AG08396 (cell line): ENCODE data around the gene PPP1R11.
"Not testable (repeated sequence)": the region's sequence is repeated elsewhere in the genome, so short reads cannot be mapped to it uniquely, and the experiment has no call there.

ENCODE experiments used
- DNase-seq: peaks from one replicate; pipeline ENCODE4 v3.0.0; 2012; ENCODE audit warnings: low spot score, mixed read lengths

Gene PPP1R11

GRCh38 chr6:30066577-30067459, at the start of gene PPP1R11:
PPP1R11 (plus strand) TSS chr6:30067198; CDS start chr6:30067411, 213 bp downstream.
- peak; percentile 96 for DNase-seq

DNA sequence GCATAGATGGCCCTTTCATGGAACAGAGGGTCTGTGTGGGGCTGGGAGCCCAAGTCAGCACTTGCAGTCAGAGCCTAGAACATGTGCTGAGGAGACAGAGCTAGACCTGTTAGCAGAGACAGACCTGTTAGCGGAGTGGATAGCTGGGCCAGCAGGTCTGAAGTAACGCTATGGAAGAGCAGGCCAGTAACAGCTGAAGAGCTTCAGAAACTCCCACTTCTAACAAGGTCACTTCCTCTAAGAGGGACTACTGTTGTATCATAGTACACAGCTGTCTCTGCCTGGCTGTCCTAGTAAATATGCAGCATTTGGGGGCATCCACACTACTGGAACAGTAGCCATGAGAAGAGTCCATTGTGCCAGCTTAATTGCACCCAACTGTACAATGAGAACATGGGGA, 47.2 kb upstream of the PPP1R11 start:
- DNase-seq, result no peak

DNA sequence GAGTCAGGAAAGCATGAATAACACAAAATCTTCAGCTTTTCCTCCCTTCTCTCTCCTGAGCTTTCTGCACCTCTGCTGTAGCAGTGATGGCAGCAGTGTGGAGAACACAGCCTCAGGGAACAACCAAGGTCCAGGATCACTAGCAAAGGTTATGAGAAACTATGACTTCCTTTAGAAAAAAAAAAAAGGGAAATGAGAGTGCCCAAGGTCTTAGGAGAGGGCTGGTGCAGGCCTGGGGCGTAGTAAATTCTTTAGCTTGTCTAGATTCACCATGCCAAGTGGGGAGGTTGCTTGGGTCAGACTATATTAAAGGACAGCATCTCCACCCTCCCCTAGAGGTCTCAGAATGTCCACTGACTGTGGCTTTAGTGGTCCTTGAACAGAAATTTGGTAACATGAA, 46.4 kb upstream of the PPP1R11 start:
- DNase-seq, result no peak

DNA sequence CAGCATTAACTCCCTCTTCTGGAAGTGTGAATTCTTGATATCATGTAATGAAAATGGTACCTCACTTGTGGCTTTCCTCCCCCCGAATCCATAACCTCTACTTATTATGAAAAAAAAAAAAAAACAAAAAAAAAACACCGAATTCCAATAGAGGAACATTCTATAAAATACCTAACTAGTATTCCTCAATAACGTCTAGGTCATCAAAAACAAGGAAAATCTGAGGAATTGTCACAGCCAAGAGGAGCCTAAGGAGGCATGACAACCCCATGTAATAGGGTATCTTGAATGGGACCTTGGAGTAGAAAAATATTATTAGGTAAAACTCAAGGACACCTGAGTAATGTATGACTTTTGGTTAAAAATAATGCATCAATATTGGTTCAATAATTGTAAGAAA, 44.8 kb upstream of the PPP1R11 start:
- DNase-seq, result no peak

DNA sequence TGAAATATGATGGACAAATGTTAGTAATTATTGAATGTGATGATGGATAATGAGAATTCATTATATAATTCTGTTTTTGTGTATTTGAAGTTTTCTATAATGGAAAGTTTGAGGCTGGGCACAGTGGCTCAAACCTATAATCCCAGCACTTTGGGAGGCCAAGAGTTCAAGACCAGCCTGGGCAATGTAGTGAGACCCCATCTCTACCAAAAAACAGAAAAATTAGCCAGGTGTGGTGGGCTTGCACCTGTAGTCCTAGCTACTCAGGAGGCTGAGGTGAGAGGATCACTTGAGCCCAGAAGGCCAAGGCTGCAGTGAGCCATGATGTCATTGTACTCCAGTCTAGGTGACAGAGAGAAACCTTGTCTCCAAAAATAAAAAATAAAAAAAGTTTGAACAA, 44.3 kb upstream of the PPP1R11 start:
- DNase-seq, result not testable (repeated sequence)

GRCh38 chr6:30025186-30025585, 41.8 kb upstream of the PPP1R11 start:
- no peak for DNase-seq

DNA sequence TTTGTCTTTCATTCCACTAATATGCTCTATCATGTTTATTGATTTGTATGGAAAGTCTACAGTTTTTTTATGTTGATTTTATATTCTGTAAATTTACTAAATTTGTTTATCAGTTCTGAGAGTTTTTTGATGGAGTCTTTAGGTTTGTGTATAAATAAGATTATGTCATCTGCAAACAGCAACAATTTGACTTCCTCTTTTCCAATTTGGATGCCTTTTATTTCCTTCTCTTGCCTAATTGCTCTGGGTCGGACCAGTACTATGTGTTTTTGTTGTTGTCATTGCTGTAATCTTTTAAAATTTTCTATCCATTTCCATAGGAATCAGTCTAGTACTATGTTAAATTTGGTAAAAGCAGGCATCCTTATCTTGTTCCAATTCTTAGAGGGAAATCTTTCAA, 37.4 kb upstream of the PPP1R11 start:
- no peak for DNase-seq

DNA sequence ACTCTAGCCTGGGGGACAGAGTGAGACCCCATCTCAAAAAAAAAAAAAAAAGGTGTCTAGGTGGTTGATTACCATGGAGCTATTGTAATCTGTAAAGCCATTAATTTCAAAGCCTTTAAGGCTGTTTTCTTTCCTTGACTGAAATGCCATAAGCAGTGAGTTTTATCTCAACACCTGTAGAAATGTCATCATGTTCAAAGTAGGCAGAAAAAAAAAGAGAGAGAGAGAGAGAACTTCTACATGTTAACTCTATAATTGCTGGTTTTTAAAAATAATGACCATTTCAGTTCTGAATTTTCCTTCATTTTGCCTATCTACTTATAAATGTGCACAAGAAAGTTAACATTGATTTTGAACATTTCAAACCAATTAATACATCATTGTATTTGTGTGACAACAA, 35.6 kb upstream of the PPP1R11 start:
- DNase-seq, result no peak

GRCh38 chr6:30033440-30033839, 33.6 kb upstream of the PPP1R11 start:
- not testable (repeated sequence) for DNase-seq

- DNase-seq, result no peak
Measured at GRCh38 chr6:30035784-30036183, 31.2 kb upstream of the PPP1R11 start.

DNA sequence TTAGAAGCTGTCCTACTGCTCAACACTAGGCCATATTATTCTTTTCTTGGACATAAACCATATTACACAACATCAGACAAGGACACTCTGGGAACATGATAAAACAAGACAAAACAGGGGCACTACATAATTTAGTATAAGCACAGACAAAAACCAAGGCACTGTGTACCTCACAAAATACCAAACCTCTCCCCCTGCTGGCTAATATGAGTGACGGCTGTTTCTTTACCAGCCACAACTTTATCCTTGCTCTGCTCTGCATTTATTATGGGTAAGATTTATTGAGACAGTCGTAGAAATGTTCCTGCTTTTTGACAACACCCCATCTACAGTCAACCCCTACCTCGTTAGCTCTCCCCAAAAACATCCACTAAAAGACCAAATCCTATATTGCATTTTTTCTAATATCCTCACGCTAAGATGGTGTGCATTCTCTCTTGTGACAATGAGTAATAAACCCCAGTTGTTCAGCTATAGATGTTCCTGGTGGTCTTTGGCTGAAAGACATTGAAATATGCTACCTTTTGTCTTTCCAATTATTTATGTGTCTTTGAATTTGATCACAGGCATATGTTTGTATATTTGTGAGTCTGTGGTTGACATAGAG, 29.7 kb upstream of the PPP1R11 start:
- DNase-seq, result no peak

DNA sequence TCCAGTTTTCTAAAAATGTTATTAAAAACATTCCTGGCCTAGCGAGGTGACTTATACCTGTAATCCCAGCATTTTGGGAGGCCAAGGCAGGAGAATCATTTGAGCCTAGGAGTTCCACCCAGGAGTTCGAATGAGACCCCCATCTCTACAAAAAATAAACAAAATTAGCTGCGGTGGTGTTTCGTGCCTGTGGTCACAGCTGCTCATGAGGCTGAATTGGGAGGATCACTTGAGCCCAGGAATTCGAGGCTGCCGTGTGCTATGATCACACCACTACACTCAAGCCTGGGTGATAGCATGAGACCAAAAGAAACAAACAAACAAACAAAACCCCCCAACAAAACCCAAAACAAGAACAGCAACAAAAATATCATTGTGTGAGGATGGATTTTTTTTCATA, 25.8 kb upstream of the PPP1R11 start:
- no peak for DNase-seq

DNA sequence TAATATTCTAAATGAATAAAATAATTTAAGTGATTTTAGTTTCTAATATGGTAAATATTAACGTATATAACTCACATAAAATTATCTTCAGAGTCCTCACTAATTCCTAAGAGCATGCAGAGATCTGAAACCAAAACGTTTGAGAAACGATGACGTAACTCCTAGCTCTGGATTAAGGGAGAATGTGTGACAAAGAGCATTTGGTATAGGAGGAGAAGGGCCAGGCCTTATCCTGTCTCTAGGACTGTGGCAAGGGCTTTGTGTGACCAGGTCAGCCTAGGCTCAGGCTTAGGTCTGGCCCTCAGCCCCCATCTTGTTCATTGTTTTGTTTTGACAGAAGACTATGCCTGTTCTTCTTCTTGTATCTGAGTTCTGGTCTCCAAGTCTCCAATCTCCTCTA, 25.2 kb upstream of the PPP1R11 start:
- DNase-seq, result no peak

GRCh38 chr6:30042476-30042875, 24.5 kb upstream of the PPP1R11 start:
- no peak for DNase-seq

- no peak for DNase-seq
Measured at GRCh38 chr6:30042914-30043313, 24.1 kb upstream of the PPP1R11 start.

DNA sequence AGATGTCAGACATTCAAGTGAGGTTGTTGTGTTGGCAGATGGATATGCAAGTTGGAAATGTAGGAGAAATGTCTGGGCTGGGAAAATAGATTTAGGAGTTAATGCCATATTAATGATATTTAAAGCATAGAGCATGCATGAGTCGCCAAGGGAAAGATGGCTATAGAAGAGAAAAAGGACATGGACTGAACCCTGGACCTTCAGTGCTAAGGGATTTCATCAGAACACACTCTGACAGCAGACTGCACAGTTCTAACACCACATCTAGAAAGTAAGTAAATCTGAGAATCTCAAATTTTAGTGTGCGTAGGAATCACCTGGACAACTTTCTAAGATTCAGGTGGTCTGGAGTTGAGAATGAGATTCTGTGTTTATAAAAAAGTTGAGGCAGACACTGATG, 23.3 kb upstream of the PPP1R11 start:
- no peak for DNase-seq

GRCh38 chr6:30044630-30045029, 22.4 kb upstream of the PPP1R11 start:
- DNase-seq, result peak; percentile 45

- DNase-seq, result no peak
Measured at GRCh38 chr6:30047220-30047619, 19.8 kb upstream of the PPP1R11 start.

DNA sequence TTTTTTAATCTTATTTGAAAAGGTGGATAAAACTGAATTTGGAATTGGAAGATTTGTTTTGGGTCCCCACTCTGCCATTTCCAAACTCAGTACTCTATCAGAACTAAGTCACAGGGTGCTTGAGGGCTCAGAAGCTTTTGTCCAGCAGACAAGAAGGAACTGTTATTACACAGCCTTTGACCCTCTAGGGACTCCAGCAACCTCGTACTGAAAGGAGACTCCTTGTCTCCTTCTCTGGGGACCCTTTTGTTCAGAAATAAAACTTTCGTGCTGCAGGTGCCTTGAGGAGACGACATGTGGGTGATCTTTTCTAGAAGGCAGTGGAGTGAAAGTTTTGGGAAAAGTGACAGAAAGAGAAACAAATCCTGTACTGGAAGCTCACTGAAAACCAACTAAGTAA, 13.3 kb upstream of the PPP1R11 start:
- no peak for DNase-seq

DNA sequence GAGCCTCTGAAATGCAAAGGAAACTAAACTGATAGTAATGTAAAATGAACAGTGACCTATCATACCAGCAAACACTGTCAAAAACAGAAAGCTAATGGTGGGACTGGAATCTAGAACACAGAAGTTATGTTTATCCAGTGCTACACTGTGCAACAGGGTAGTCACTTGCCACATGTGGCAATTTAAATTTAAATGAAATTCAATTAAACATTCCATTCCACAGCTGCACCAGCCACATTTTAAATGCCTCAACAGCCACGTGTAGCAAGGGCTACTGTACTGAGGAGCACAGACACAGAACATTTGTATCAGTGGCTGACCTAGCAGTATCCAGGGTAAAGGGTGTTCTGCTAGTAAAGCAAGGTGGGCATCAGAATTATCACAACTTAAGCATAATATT, 11.5 kb upstream of the PPP1R11 start:
- DNase-seq, result no peak

DNA sequence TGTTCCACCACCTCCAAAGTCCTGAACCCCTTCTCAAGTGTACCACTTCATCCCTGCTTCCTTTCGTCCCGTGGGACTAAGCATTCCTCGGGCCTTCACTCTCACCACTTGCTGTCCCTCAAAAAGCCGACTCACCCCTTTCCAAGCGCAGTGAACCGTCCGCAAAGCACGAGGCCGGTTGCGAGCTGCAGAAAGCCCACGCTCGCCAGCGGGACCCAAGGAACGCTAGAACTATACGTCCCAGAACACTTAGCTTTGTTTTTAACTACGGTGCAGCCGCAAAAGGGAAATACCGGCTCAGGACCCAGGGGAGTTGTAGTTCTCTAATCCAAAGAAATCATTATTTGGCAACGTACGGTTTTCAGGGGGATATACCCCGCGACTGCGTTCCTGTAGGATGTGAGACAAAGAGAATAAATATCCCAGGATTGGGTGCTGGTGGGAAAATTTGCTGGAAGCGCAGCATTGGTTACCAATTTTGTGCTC, 6.3 kb upstream of the PPP1R11 start:
- DNase-seq, result no peak

GRCh38 chr6:30061092-30061857, 5.7 kb upstream of the PPP1R11 start, which contains the start of gene POLR1H:
POLR1H (plus strand) TSS chr6:30061265; CDS start chr6:30061525, 260 bp downstream.
- DNase-seq, result peak; percentile 94
